Stimulated activated CD4-positive, alpha-beta T cell treated with anti-CD3 and anti-CD28 coated beads, Interleukin-15, amount 100 ng/mL, for 24 hours (primary cell): ENCODE measurements around the gene HOXC13.
A peak's percentile ranks its signal among the peaks of the same experiment; 100 is the strongest.

Experiments used
- DNase-seq: peaks from one replicate; pipeline ENCODE4 v3.0.0-alpha.2; 2020

The HOXC13 gene

DNA sequence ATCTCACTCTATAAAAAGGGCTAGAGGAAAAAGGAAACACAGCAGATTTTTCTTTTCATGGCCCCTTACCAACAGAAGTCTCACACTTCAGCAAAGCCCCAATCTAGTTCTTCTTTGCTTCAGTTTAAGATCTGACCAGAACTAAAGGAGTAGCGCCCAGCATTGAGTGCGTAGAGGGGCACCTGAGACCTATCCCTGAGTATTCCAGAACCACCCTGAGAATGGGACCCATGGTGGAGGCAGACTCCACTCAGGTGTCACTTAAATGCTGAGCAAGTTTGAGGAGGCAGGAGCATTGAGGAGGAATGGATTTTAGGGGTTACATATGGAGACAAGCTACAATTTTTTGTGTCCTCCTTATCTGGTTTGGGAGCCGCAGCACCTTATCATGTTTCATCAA is 32.5 kb downstream of the HOXC13 start:
- DNase-seq = no peak

DNA sequence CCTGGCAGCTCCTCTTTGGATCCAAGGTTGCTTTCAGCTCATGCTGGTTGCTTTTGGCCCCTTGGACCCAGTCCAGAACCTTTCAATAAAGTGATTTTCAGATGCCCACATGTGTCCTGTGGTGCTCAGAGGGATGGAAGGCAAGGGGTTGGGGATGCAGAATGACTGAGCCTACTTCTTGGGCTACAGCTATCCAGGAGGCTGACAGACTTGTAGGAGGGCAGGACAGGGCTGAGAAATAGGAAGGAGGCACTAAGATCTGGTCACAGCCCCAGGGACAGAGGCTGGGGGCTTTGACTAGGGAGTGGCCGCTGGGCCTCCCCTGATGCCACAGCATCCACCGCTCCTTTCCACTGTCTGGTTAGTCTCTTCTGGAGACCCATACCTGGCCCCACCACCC is 33.1 kb downstream of the HOXC13 start:
- no peak for DNase-seq

- DNase-seq = no peak
Measured at GRCh38 chr12:53972152-53972702, 33.6 kb downstream of the HOXC13 start.

DNA sequence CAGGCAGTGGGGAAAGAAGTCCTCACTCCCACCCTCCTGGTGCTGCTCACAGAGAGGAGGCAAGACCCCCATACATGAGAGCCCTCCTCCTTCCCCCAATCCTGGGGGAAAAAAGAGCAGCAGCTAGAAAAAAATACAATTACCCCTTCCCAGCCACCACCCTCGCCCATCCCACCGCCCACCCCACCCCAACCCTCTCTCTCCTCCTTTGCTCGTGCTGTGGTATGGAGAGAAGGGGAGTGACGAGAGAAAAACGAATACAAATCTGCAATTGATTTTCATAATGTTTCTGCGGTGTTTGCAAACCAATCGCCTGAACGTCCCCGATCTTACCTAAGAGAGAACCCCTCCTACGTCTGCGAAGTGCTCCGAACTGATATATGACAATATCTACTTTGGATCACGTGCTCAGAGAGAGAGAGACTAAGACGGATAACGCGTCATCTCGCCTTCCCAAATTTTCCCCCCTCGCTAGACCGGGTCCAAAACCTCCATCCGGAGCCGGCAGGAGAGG is 34.1 kb downstream of the HOXC13 start, which contains the start of gene HOXC11:
TSS of gene HOXC11 (plus strand) at position 405 of the 514 bp plus-strand sequence. CDS start 116 bp downstream, outside the sequence.
- DNase-seq = no peak

- no peak for DNase-seq
Measured at GRCh38 chr12:53973236-53974042, 34.8 kb downstream of the HOXC13 start.

GRCh38 chr12:53974084-53975063 is 35.7 kb downstream of the HOXC13 start, which contains the start of gene HOTAIR:
HOTAIR (minus strand) TSS chr12:53974954.
- DNase-seq = peak; percentile 49

- DNase-seq = no peak
Measured at GRCh38 chr12:53975064-53975471, 36.4 kb downstream of the HOXC13 start.

DNA sequence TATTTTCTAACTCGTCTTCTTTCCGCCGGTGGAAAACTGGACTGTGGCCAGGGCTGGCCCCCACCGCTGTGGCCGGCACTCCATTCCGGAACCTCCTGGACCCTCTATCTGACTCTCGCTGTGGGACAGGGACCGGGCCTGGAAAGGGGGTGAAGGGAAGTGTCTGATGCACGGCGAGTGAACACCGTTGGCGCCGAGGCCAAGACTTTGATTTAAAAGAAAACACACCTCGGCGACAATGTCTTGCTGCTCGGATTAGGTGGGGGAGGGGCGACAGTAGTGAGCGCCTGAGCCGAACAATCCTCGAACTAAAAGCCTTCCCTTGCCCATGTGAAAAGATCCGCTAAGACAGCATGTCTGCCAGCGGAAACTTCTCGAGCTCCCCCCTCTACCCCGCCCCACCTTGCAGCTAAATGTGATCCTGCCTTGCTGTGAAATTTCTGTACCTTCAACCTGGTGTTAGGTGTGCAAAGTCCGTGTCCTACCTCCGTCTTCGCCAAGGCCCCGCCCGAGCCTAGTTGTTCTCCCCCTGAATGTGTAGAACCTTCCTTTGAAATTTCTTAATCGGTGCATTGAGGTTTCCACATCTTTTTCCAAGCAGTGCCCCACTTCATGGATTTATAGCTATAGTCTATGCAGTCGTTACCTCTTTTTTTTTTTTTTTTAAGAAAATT is 37.0 kb downstream of the HOXC13 start:
- DNase-seq = no peak

DNA sequence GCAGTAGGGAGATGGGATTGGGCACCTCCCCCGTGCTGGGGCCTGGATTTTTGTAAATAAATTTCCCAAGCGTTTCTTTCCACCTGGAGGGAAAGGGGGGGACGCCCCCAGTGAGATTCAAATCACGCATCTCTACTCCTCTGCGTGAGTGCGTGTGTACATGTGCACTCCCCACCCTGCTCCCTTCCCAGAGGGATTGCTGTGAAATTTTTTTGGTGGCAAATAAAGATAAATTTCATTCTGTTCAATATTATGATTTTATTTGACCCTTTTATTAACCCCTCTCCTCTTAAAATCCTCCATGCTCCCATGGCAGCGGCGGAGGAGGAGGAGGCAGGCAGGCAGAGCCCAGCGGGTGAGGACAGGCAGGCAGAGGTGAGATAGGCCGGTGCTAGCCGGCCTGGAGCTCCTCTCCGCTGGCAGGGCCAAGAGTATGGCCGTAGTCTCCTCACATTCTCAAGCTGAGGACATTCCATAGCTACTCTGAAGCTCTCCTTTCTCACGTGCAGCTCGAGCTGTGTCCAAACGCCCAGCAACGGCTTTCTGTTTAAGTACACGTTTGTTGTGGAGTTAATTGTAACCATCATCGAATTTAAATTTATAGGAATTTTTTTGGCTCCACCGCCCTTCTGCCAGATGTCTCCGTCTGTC is 37.7 kb downstream of the HOXC13 start:
- no peak for DNase-seq

- no peak for DNase-seq
Measured at GRCh38 chr12:53976823-53977595, 38.4 kb downstream of the HOXC13 start.

- DNase-seq = no peak
Measured at GRCh38 chr12:53977596-53978445, 39.2 kb downstream of the HOXC13 start.

- DNase-seq = no peak
Measured at GRCh38 chr12:53978477-53979356, 40.1 kb downstream of the HOXC13 start.

DNA sequence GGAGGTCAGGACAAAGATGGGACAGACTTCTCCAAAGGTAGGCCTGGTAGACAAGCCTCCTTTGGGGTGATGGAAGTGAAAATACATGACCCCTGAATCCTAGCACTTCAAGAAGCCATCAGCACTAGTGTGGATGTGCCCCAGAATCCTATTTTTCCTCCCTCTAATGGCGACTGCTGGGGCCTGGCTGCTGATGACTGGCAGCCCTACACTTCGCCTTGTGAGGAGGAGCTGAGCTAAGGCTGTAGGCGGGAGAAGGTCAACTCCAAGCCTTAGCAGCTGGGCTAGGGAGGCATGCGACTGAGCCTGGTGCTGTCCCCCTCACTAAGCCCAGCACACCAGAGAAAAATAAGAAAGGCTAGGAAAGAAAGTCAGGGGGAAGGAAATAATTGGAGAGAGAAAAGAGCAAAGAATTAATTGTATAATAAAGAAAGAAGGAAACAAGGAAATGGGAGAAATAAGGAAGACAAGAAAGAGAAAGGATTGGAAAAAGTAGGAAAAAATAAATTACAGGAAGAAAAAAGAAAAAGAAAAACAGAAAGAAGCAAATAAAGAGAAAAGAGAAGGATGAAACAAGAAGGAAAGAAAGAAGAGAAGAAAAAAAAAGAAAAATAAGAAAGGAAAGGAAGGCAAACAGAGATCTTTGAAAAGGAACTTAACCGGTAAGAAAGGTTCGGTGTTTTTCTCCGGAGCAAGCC is 41.6 kb downstream of the HOXC13 start:
- no peak for DNase-seq

GRCh38 chr12:53980802-53981496 is 42.3 kb downstream of the HOXC13 start:
- no peak for DNase-seq

DNA sequence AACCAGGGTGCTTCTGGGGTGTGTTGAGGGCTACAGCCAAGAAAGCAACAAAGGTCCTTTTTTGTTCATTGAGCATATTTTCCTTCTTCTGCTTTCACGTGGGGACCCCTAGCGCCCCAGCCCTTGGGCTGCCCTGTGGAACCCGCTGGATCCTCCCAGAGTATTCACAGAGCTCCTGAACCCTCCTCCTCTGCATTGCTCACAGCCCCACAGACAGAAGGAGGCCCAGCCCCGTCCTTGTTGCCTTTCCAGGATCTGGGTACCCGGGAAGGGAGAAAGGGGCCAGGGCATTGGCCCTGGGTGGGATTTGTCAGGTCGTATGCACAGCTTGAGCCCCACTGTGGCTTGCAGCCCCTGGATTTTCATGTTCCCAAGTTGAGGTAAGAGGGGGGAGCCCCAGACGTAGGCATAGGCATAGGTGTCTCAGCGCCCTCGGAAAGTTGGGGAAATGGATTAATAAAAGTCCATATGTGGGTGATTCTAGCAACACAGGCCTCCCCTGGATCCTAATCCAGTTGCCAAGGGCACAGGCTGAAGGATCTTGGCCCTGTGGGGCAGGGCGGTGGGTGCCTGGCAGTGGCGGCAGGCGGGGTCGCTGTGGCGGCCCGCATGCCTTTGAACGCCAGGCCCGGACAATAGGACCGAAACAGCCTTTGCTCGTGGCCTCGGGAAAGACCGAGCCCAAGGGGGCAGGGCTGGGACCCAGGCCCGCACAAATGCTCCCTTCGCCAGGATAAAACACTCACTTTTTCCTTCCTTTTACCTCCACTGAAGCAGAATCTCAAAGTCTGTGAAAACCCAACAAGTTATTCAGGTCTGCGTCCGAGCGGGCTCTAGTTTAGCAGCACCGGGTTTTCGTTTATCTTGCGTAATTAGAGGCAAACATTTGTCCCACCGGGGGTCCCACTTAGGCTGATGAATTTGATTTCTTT is 43.3 kb downstream of the HOXC13 start:
- no peak for DNase-seq
